Hippocampal formation (tissue), 2 donors: ENCODE data around the gene DCUN1D1.
A peak's percentile ranks its signal among the peaks of the same experiment; 100 is the strongest.
"Not testable (repeated sequence)": the region's sequence is repeated elsewhere in the genome, so short reads cannot be mapped to it uniquely, and the experiment has no call there.

Source experiments
- DNase-seq, 2 donors: peaks; one replicate each; lab custom pipeline; 2025; lab: John Stamatoyannopoulos, UW

The DCUN1D1 gene

GRCh38 chr3:182980204-182981037, at the start of gene DCUN1D1:
Gene DCUN1D1 (minus strand): TSS chr3:182980538. CDS start chr3:182980489, 49 bp downstream.
- peak; percentile 72 to 86 for DNase-seq

GRCh38 chr3:183028416-183028815, 48.1 kb upstream of the DCUN1D1 start:
- DNase-seq = no peak

- DNase-seq = no peak
These were observed 46.9 kb upstream of the DCUN1D1 start for GRCh38 chr3:183027276-183027675.

- DNase-seq = no peak
These were observed 42.7 kb upstream of the DCUN1D1 start for GRCh38 chr3:183022936-183023516.

GRCh38 chr3:183018421-183019192, 38.3 kb upstream of the DCUN1D1 start:
- DNase-seq = no peak

- DNase-seq = no peak
These were observed 34.8 kb upstream of the DCUN1D1 start for GRCh38 chr3:183015185-183015584.

- DNase-seq = no peak
These were observed 33.5 kb upstream of the DCUN1D1 start for GRCh38 chr3:183013856-183014255.

- no peak for DNase-seq
These were observed 32.7 kb upstream of the DCUN1D1 start for GRCh38 chr3:183013074-183013473.

GRCh38 chr3:183008800-183009199, 28.5 kb upstream of the DCUN1D1 start:
- no peak for DNase-seq

GRCh38 chr3:183008303-183008702, 28.0 kb upstream of the DCUN1D1 start:
- no peak for DNase-seq

GRCh38 chr3:183006396-183007002, 26.2 kb upstream of the DCUN1D1 start:
- no peak for DNase-seq

- no peak for DNase-seq
These were observed 19.4 kb upstream of the DCUN1D1 start for GRCh38 chr3:182999767-183000166.

- DNase-seq = not testable (repeated sequence)
These were observed 13.3 kb upstream of the DCUN1D1 start for GRCh38 chr3:182993486-182994201.

GRCh38 chr3:182989566-182989965, 9.2 kb upstream of the DCUN1D1 start:
- DNase-seq = no peak

- DNase-seq = no peak
These were observed 5.7 kb upstream of the DCUN1D1 start for GRCh38 chr3:182986021-182986420.

- DNase-seq = no peak
These were observed 3.5 kb upstream of the DCUN1D1 start for GRCh38 chr3:182983876-182984275.

GRCh38 chr3:182981038-182981380, 671 bp upstream of the DCUN1D1 start:
- DNase-seq = no peak

- peak; percentile 48 to 66 for DNase-seq
These were observed 605 bp downstream of the DCUN1D1 start for GRCh38 chr3:182979674-182980191.

GRCh38 chr3:182979103-182979673, 1.1 kb downstream of the DCUN1D1 start:
- no peak for DNase-seq

- no peak for DNase-seq
These were observed 2.0 kb downstream of the DCUN1D1 start for GRCh38 chr3:182978387-182978786.

- no peak for DNase-seq
These were observed 7.3 kb downstream of the DCUN1D1 start for GRCh38 chr3:182973047-182973446.
